Activated CD4-positive, alpha-beta T cell treated with anti-CD3 and anti-CD28 coated beads, Interleukin-2, Interleukin-4, amounts not matched to agents 100 ng/mL and 50 ng/mL, durations not matched to agents 16 hours and 8 hours (primary cell): ENCODE results near the gene INPP5F.
"Not testable (repeated sequence)": the region's sequence is repeated elsewhere in the genome, so short reads cannot be mapped to it uniquely, and the experiment has no call there.

Experiments used
- DNase-seq: peaks from one replicate; pipeline ENCODE4 v3.0.0-alpha.2; 2020; ENCODE audit warnings: low spot score

Gene INPP5F

GRCh38 chr10:119867317-119867716, 141.5 kb downstream of the INPP5F start:
- DNase-seq = no peak

- not testable (repeated sequence) for DNase-seq
Observed at GRCh38 chr10:119869398-119869797, 143.5 kb downstream of the INPP5F start.

GRCh38 chr10:119871881-119872609, 146.2 kb downstream of the INPP5F start:
- peak; percentile 61 for DNase-seq

- no peak for DNase-seq
Observed at GRCh38 chr10:119872610-119872859, 146.7 kb downstream of the INPP5F start, which contains the start of gene MCMBP. TSS of gene MCMBP (minus strand) at chr10:119872843. CDS start at chr10:119872584, 259 bp downstream.

GRCh38 chr10:119872860-119873681, 147.2 kb downstream of the INPP5F start:
- peak; percentile 92 for DNase-seq

GRCh38 chr10:119878524-119878923, 152.7 kb downstream of the INPP5F start:
- no peak for DNase-seq
